ENCODE data around the gene MAP6. TPM values are rescaled to one million over a fixed set of nuclear protein-coding genes. Genes with fewer than 3 reads are reported as not detected.
A peak's percentile ranks its signal among the peaks of the same experiment; 100 is the strongest.

MAP6 gene
- total and polyA plus RNA-seq, 2 of the 13 experiments (the other 11 are each of a cell fraction or from before 2014, with no cell fraction given) = 0.04 TPM; not detected in 1

DNA sequence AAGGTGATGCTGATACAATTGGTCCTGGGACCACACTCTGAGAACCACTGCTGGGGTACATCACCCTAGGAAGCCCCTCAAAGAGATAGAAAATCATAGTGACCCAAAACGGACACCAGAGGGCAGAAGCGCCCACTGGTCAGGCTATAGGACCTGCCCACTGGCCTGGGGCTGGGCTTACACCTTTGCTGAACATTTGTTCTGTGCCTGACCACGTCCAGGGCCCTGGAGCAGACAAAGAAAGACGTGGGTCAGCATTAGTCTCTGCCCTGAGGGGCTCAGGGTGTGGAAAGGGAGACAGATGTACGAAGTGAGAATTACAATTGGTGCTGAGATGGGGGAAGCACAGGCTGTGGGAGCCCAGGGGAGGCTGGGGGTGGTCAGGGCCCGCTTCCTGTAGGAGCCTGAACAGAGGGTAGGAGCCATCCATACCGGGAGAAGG lies 121.2 kb downstream of the MAP6 start (continued):
- TF ChIP-seq, protein P1, sequence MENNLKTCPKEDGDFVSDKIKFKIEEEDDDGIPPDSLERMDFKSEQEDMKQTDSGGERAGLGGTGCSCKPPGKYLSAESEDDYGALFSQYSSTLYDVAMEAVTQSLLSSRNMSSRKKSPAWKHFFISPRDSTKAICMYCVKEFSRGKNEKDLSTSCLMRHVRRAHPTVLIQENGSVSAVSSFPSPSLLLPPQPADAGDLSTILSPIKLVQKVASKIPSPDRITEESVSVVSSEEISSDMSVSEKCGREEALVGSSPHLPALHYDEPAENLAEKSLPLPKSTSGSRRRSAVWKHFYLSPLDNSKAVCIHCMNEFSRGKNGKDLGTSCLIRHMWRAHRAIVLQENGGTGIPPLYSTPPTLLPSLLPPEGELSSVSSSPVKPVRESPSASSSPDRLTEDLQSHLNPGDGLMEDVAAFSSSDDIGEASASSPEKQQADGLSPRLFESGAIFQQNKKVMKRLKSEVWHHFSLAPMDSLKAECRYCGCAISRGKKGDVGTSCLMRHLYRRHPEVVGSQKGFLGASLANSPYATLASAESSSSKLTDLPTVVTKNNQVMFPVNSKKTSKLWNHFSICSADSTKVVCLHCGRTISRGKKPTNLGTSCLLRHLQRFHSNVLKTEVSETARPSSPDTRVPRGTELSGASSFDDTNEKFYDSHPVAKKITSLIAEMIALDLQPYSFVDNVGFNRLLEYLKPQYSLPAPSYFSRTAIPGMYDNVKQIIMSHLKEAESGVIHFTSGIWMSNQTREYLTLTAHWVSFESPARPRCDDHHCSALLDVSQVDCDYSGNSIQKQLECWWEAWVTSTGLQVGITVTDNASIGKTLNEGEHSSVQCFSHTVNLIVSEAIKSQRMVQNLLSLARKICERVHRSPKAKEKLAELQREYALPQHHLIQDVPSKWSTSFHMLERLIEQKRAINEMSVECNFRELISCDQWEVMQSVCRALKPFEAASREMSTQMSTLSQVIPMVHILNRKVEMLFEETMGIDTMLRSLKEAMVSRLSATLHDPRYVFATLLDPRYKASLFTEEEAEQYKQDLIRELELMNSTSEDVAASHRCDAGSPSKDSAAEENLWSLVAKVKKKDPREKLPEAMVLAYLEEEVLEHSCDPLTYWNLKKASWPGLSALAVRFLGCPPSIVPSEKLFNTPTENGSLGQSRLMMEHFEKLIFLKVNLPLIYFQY (CRISPR knock-in tag; IDR thresholded peaks at IDR 0.05; ENCODE audit: borderline replicate concordance) = no peak
- TF ChIP-seq, protein P2, sequence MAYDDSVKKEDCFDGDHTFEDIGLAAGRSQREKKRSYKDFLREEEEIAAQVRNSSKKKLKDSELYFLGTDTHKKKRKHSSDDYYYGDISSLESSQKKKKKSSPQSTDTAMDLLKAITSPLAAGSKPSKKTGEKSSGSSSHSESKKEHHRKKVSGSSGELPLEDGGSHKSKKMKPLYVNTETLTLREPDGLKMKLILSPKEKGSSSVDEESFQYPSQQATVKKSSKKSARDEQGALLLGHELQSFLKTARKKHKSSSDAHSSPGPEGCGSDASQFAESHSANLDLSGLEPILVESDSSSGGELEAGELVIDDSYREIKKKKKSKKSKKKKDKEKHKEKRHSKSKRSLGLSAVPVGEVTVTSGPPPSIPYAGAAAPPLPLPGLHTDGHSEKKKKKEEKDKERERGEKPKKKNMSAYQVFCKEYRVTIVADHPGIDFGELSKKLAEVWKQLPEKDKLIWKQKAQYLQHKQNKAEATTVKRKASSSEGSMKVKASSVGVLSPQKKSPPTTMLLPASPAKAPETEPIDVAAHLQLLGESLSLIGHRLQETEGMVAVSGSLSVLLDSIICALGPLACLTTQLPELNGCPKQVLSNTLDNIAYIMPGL (CRISPR knock-in tag; IDR thresholded peaks at IDR 0.05; ENCODE audit: borderline replicate concordance in 1 of 2, low read depth in 1 of 2) = peak in 1 of 2 experiments; percentile 65; a peak in 1 of 4 replicates
- no peak for TF ChIP-seq ZNF207 (IDR thresholded peaks at IDR 0.05; ENCODE audit: borderline replicate concordance)
- TF ChIP-seq, protein P3, sequence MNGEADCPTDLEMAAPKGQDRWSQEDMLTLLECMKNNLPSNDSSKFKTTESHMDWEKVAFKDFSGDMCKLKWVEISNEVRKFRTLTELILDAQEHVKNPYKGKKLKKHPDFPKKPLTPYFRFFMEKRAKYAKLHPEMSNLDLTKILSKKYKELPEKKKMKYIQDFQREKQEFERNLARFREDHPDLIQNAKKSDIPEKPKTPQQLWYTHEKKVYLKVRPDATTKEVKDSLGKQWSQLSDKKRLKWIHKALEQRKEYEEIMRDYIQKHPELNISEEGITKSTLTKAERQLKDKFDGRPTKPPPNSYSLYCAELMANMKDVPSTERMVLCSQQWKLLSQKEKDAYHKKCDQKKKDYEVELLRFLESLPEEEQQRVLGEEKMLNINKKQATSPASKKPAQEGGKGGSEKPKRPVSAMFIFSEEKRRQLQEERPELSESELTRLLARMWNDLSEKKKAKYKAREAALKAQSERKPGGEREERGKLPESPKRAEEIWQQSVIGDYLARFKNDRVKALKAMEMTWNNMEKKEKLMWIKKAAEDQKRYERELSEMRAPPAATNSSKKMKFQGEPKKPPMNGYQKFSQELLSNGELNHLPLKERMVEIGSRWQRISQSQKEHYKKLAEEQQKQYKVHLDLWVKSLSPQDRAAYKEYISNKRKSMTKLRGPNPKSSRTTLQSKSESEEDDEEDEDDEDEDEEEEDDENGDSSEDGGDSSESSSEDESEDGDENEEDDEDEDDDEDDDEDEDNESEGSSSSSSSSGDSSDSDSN (CRISPR knock-in tag; IDR thresholded peaks at IDR 0.05) = no peak
- TF ChIP-seq ZNF253 (CRISPR knock-in tag; IDR thresholded peaks at IDR 0.05; ENCODE audit: borderline replicate concordance) = no peak
- no peak for TF ChIP-seq CC2D1A (CRISPR knock-in tag; IDR thresholded peaks at IDR 0.05)
- no peak for TF ChIP-seq TBL1XR1 (IDR thresholded peaks at IDR 0.05; ENCODE audit: borderline replicate concordance, low read length, partially characterized antibody)
- no peak for TF ChIP-seq ZNF329 (CRISPR knock-in tag; IDR thresholded peaks at IDR 0.05; ENCODE audit: low read depth)
- TF ChIP-seq SIX4 (CRISPR knock-in tag; IDR thresholded peaks at IDR 0.05) = no peak
- TF ChIP-seq ETV6 (CRISPR knock-in tag; conservative IDR thresholded peaks at IDR 0.05) = no peak
- TF ChIP-seq, protein P4, sequence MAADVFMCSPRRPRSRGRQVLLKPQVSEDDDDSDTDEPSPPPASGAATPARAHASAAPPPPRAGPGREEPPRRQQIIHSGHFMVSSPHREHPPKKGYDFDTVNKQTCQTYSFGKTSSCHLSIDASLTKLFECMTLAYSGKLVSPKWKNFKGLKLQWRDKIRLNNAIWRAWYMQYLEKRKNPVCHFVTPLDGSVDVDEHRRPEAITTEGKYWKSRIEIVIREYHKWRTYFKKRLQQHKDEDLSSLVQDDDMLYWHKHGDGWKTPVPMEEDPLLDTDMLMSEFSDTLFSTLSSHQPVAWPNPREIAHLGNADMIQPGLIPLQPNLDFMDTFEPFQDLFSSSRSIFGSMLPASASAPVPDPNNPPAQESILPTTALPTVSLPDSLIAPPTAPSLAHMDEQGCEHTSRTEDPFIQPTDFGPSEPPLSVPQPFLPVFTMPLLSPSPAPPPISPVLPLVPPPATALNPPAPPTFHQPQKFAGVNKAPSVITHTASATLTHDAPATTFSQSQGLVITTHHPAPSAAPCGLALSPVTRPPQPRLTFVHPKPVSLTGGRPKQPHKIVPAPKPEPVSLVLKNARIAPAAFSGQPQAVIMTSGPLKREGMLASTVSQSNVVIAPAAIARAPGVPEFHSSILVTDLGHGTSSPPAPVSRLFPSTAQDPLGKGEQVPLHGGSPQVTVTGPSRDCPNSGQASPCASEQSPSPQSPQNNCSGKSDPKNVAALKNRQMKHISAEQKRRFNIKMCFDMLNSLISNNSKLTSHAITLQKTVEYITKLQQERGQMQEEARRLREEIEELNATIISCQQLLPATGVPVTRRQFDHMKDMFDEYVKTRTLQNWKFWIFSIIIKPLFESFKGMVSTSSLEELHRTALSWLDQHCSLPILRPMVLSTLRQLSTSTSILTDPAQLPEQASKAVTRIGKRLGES (CRISPR knock-in tag; IDR thresholded peaks at IDR 0.05; ENCODE audit: borderline replicate concordance) = no peak
- TF ChIP-seq, protein P5, sequence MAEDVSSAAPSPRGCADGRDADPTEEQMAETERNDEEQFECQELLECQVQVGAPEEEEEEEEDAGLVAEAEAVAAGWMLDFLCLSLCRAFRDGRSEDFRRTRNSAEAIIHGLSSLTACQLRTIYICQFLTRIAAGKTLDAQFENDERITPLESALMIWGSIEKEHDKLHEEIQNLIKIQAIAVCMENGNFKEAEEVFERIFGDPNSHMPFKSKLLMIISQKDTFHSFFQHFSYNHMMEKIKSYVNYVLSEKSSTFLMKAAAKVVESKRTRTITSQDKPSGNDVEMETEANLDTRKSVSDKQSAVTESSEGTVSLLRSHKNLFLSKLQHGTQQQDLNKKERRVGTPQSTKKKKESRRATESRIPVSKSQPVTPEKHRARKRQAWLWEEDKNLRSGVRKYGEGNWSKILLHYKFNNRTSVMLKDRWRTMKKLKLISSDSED (CRISPR knock-in tag; IDR thresholded peaks at IDR 0.05) = no peak
- no peak for TF ChIP-seq SP2 (CRISPR knock-in tag; IDR thresholded peaks at IDR 0.05)
- TF ChIP-seq MXI1 (IDR thresholded peaks at IDR 0.05; ENCODE audit: borderline replicate concordance, low read depth, low read length) = no peak
- TF ChIP-seq SMARCE1 (IDR thresholded peaks at IDR 0.05; ENCODE audit: borderline replicate concordance) = no peak
- TF ChIP-seq BHLHE40 (IDR thresholded peaks at IDR 0.05; ENCODE audit: low read length) = 0 out of 2 replicates have a peak, but pooled peaks have one; percentile 13
